ENCODE results near the gene SORL1. TPM values are rescaled to one million over a fixed set of nuclear protein-coding genes. Genes with fewer than 3 reads are reported as not detected.

SORL1 gene
- total RNA-seq, 2 experiments from 2014 or later, result 179 to 195 TPM

DNA sequence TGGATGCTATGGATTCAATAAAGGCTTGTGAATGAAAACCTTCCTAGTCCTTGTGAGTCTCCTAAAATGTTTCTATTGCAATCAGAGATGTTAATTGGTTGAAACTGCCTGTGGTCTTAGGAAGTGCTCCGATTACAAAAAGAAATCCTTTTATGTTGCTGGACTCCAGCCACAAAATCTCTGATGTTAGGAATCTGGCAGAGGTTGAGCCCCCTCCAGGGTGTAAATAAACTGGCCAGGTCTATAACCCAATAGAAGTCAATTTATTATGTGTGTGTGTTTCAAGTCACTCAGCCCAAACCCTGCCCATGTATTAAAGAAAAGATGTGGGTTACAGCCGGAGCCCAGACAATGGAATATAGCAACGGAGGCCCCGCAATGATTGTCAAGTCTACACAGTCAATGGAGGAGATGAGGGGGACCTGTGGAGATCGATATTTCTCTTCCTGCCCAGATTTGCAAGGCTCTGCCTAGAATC is 218.7 kb downstream of the SORL1 start:
- POLR2A ChIA-PET, result no interaction called here
- DNase-seq, result no peak
- ATAC-seq (ENCODE audit: low read depth), result no peak
- Mint-ChIP-seq H3K36me3 (no peaks in the 10 kb centered on the region), H3K27me3 (peaks cover 3% of the 10 kb centered on the region), H3K27ac (no peak overlapping the region), H3K9me3 (no peaks in the 10 kb centered on the region), H3K4me1 (no peaks in the 10 kb centered on the region), H3K4me3 (no peak overlapping the region)

GRCh38 chr11:121671283-121672168 is 219.4 kb downstream of the SORL1 start:
- H3K9me3 Mint-ChIP-seq, result no peaks in the 10 kb centered on the region
- POLR2A ChIA-PET, result no interaction called here
- H3K4me1 Mint-ChIP-seq, result no peaks in the 10 kb centered on the region
- peaks cover 3% of the 10 kb centered on the region for H3K27me3 Mint-ChIP-seq
- no peaks in the 10 kb centered on the region for H3K36me3 Mint-ChIP-seq
- DNase-seq (no peak), ATAC-seq (ENCODE audit: low read depth) (no peak)
- H3K4me3 Mint-ChIP-seq, result no peak overlapping the region
- no peak overlapping the region for H3K27ac Mint-ChIP-seq

DNA sequence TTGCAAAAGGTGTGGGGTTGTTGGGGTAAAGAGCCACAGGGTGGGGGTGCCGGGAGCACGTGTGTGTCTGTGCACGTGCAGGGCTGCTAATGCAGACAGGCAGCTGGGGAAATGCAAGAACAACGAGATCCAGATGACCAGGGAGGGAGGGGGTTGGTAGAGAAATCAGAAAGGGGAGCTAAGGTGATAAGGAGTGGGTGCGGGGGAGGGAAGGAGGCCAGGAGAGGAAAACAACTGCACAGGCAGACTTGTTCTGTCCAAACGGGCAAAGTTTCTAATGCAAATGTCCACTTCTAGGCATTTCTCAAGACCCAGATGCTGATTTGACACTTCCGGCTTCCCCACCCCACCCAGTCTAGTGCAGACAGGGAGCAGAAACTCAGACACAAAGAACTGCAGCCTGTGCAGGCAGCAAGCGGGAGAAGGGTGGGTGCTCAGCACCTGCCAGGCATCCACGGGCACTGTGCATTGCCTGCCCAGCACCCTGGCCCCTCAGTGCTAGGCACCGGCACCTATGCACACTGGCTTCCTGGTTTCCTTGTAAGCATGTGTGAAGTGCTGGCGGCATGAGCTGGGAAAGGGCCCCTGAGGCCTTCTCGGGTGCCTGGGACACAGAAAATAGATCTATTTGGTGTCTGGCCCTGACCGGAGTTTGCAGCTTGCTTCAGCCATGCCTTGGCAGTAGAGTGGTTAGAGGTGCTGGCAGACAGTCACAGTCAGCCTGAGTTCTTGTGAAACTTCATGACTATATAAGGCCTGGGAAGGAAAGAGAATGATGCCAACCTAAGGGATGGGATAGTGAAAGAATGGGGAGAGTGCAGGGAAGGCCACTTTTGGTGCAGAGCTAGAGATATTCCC is 220.7 kb downstream of the SORL1 start:
- no peaks in the 10 kb centered on the region for H3K9me3 Mint-ChIP-seq
- no peak overlapping the region for H3K4me3 Mint-ChIP-seq
- H3K4me1 Mint-ChIP-seq, result no peaks in the 10 kb centered on the region
- ATAC-seq (ENCODE audit: low read depth) (no peak), DNase-seq (no peak)
- POLR2A ChIA-PET, result no interaction called here
- H3K27ac Mint-ChIP-seq, result no peak overlapping the region
- no peaks in the 10 kb centered on the region for H3K36me3 Mint-ChIP-seq
- H3K27me3 Mint-ChIP-seq, result peaks cover 3% of the 10 kb centered on the region

GRCh38 chr11:121681550-121682268 is 229.6 kb downstream of the SORL1 start:
- ATAC-seq (ENCODE audit: low read depth) (no peak), DNase-seq (no peak)
- Mint-ChIP-seq H3K4me3 (no peak overlapping the region), H3K4me1 (no peaks in the 10 kb centered on the region), H3K36me3 (no peaks in the 10 kb centered on the region), H3K9me3 (peaks cover 1% of the 10 kb centered on the region), H3K27me3 (peaks cover 20% of the 10 kb centered on the region), H3K27ac (no peak overlapping the region)
- POLR2A ChIA-PET, result no interaction called here

Other genes starting within 250 kb of the SORL1 start
- 10 to 100 TPM; 24.8 to 25.5 TPM for gene SC5D, start 159.5 kb upstream of the SORL1 start, total RNA-seq